ENCODE results near the gene PTPN3. TPM values are rescaled to one million over a fixed set of nuclear protein-coding genes. Genes with fewer than 3 reads are reported as not detected.

Gene PTPN3
- total RNA-seq, 1 experiment from 2014 or later = 20.8 TPM

GRCh38 chr9:109460576-109460975 lies 37.5 kb downstream of the PTPN3 start:
- CTCF ChIA-PET = interaction anchor here (1.3 kb wide), 1 partner anchor 9 kb away, joined by 7 read pairs; no protein-coding TSS in a partner anchor

GRCh38 chr9:109459423-109459822 lies 38.7 kb downstream of the PTPN3 start:
- Histone ChIP-seq H3K27me3 (ENCODE audit: insufficient read depth, low read length) (no peaks in the 10 kb centered on the region), H3K4me3 (replicated peaks in 1 of 2; ENCODE audit: low read depth in 1 of 2, low read length in 2 of 2) (no peak overlapping the region), H4K20me1 (ENCODE audit: insufficient read depth) (no peaks in the 10 kb centered on the region), H2AFZ (ENCODE audit: low read depth, low read length, poor library complexity, severe bottlenecking) (no peak overlapping the region), H3K4me1 (ENCODE audit: control insufficient read depth in 1 of 2, insufficient read depth in 2 of 2, low read length in 2 of 2) (no peaks in the 10 kb centered on the region), H3K9ac (ENCODE audit: low read length) (no peak overlapping the region), H3K9me2 (ENCODE audit: insufficient read depth) (no peaks in the 10 kb centered on the region), H3K79me2 (ENCODE audit: insufficient read depth, low read length) (peaks cover 5% of the 10 kb centered on the region; the same call in 1 of the 2 replicates), H3K27ac (ENCODE audit: low read depth, low read length) (no peak overlapping the region), H3K9me3 (ENCODE audit: control insufficient read depth in 1 of 2, insufficient read depth in 1 of 2, low read depth in 1 of 2, low read length in 2 of 2) (no peaks in the 10 kb centered on the region), H3K4me2 (ENCODE audit: low read length) (no peak overlapping the region), H3K36me3 (ENCODE audit: control insufficient read depth in 1 of 2, insufficient read depth in 2 of 2, low read length in 2 of 2) (peaks cover 6% of the 10 kb centered on the region in 2 experiments; a peak in 2 of 4 replicates)
- ChIA-PET RAD21 (ENCODE audit: low non-redundant PET in 1 of 2, low total read pairs in 2 of 2, uncharacterized antibody in 2 of 2, unreplicated experiment in 2 of 2) (no interaction called here), POLR2A (no interaction called here), CTCF (interaction anchor here (0.6 to 1.7 kb wide), 2 partner anchors 10 to 19 kb away, joined by 3 to 5 read pairs; no protein-coding TSS in a partner anchor)
- no TSS peak for BruUV-seq (replicated peaks)
- DNase-seq (ENCODE audit: low read depth, low spot score) (no peak), ATAC-seq (no peak)
- intact Hi-C loops (cut with micrococcal nuclease) = no loop called here
- TF ChIP-seq REST (IDR thresholded peaks at IDR 0.05; ENCODE audit: low read depth) (no peak), CTCF (IDR thresholded peaks at IDR 0.05 in 2 of 3, conservative IDR thresholded peaks at IDR 0.05 in 1 of 3; ENCODE audit: borderline replicate concordance in 1 of 3, insufficient read depth in 1 of 3, low read depth in 2 of 3, low read length in 2 of 3) (0 out of 6 replicates have a peak, but pooled peaks of 2 of the 3 experiments have one; percentile 3 to 11)

More at GRCh38 chr9:109460576-109460975, 37.5 kb downstream of the PTPN3 start:
- H4K20me1 ChIP-seq (ENCODE audit: insufficient read depth) = no peaks in the 10 kb centered on the region
- ChIA-PET POLR2A (no interaction called here), RAD21 (ENCODE audit: low non-redundant PET in 1 of 2, low total read pairs in 2 of 2, uncharacterized antibody in 2 of 2, unreplicated experiment in 2 of 2) (no interaction called here)
- ATAC-seq (no peak), DNase-seq (ENCODE audit: low read depth, low spot score) (no peak)
- no peaks in the 10 kb centered on the region for H3K4me1 ChIP-seq (ENCODE audit: control insufficient read depth in 1 of 2, insufficient read depth in 2 of 2, low read length in 2 of 2)
- TF ChIP-seq CTCF (IDR thresholded peaks at IDR 0.05 in 2 of 3, conservative IDR thresholded peaks at IDR 0.05 in 1 of 3; ENCODE audit: borderline replicate concordance in 1 of 3, insufficient read depth in 1 of 3, low read depth in 2 of 3, low read length in 2 of 3) = no peak
- H3K9me2 ChIP-seq (ENCODE audit: insufficient read depth) = no peaks in the 10 kb centered on the region
- peaks cover 3 to 6% of the 10 kb centered on the region in 2 experiments; a peak in 2 of 4 replicates for H3K36me3 ChIP-seq (ENCODE audit: control insufficient read depth in 1 of 2, insufficient read depth in 2 of 2, low read length in 2 of 2)
- TSS peak; percentile 16 for BruUV-seq (replicated peaks)
- no peaks in the 10 kb centered on the region for H3K9me3 ChIP-seq (ENCODE audit: control insufficient read depth in 1 of 2, insufficient read depth in 1 of 2, low read depth in 1 of 2, low read length in 2 of 2)
- no peak overlapping the region for H2AFZ ChIP-seq (ENCODE audit: low read depth, low read length, poor library complexity, severe bottlenecking)
- H3K79me2 ChIP-seq (ENCODE audit: insufficient read depth, low read length) = peaks cover 12% of the 10 kb centered on the region; the same call in 1 of the 2 replicates
- H3K27me3 ChIP-seq (ENCODE audit: insufficient read depth, low read length) = no peaks in the 10 kb centered on the region
- H3K27ac ChIP-seq (ENCODE audit: low read depth, low read length) = no peak overlapping the region
- H3K9ac ChIP-seq (ENCODE audit: low read length) = no peak overlapping the region
- intact Hi-C loops (cut with micrococcal nuclease) = no loop called here
- H3K4me2 ChIP-seq (ENCODE audit: low read length) = no peak overlapping the region
- H3K4me3 ChIP-seq (replicated peaks in 1 of 2; ENCODE audit: low read depth in 1 of 2, low read length in 2 of 2) = no peak overlapping the region

Measured in HCT116 (cell line).